HG02981 (cell line): ENCODE measurements around the gene MAP2.

Experiments
- ATAC-seq: cut with Tn5 transposase; IDR thresholded peaks from one replicate; pipeline ENCODE4 v1.9.1; 2021; ENCODE audit warnings: mild to moderate bottlenecking, moderate library complexity; ENCODE audit not compliant: unreplicated experiment

MAP2 gene

DNA sequence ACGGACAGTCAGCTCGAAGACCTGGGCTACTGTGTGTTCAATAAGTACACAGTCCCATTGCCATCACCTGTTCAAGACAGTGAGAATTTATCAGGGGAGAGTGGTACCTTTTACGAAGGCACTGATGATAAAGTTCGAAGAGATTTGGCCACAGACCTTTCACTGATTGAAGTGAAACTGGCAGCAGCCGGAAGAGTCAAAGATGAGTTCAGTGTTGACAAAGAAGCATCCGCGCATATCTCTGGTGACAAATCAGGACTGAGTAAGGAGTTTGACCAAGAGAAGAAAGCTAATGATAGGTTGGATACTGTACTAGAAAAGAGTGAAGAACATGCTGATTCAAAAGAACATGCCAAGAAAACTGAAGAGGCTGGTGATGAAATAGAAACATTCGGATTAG lies 270.9 kb downstream of the MAP2 start:
- ATAC-seq = no peak

DNA sequence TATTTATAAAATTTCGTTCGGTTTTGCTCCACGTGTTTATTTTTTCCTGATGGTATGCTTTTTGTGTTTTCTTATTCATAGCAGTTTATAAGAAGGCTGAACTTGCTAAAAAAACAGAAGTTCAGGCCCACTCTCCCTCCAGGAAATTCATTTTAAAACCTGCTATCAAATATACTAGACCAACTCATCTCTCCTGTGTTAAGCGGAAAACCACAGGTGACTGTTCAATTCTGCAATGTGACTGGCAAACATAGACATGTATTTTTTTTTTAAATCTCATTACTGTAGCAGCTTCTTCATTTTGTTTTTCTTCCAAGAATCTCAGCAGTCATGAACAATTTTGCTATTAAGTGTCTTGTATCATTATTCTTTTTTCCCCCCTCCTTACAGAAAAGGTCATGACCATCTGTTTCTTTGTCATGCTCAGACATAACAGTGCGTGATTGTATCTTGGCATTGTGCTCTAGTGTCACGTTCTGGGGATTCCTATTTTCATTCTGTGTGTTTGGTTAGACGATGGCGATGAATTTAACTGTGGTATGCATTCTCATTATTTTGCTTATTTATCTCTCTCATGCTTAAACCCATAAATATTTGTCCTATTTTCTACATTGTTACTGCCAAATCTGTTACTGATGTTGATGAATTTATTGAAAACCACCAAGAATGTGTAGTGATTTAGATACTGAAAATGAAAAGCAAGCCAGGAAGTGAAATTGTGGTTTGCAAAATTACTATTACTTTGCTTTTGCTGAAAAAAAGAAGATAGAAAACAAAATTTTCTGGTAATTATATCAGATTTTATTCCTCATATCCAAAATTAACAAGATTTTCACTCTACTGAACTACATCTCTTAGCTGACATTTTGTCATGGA lies 273.2 kb downstream of the MAP2 start:
- peak; percentile 76 for ATAC-seq

GRCh38 chr2:209702775-209703174 lies 278.9 kb downstream of the MAP2 start:
- no peak for ATAC-seq

- no peak for ATAC-seq
Measured at GRCh38 chr2:209713219-209713618, 289.4 kb downstream of the MAP2 start.

DNA sequence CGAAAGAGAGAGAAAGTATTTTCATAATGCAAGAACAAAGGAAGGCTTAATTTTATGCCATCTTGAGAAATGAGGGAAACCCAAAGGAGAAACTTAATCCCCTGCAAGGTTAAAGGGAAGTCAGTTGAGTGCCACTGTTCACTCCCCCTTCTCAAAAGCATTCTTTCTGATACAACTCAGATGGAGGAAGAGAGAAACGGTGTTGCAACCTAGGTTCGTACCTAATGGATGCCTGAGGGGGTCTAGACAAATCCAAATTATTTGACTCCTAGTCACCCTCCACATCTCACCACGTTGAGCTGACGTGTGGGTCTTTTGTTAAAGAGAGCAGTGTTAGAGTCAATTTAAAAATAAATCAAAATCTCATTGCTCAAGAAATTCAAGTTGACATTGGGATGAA lies 295.2 kb downstream of the MAP2 start:
- ATAC-seq = no peak

GRCh38 chr2:209721497-209721896 lies 297.6 kb downstream of the MAP2 start:
- no peak for ATAC-seq

- ATAC-seq = no peak
Measured at GRCh38 chr2:209726311-209726710, 302.5 kb downstream of the MAP2 start.

DNA sequence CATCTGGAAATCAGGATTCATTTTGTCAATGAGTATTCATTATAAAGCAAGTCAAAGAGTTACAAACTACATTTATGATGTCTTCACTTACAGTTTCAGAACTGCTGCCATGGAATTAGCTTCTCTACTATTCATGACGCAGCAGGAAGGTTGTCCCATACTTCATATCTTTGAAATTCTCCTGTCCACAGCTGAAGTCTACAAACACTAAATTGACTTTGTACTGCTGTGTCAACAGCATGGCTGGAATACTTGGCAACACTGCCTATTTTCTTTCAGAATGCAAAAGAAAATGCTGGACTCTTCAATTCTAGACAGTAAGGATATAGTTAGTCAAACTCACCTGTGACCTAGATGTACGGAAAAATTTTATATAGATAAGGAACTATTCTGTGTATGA lies 303.2 kb downstream of the MAP2 start:
- no peak for ATAC-seq

GRCh38 chr2:209734805-209735204 lies 311.0 kb downstream of the MAP2 start:
- no peak for ATAC-seq

DNA sequence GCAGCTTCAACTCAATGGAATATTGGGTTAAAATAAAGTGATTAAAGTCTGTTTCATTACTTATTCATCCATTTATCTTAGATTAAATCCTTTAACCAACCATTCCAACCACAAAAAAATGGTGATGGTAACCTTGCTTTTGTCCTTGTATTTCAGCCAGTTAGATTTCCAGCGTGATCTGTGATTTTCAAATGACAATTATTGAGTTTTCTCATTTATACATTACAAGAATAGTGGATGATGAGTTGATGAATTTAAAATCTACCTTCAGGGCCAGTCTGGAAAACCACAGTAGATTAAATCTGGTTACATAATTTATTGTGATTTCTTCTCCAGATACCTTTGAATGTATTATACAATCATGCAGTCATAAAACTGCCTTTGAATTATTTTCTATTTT lies 318.1 kb downstream of the MAP2 start:
- no peak for ATAC-seq

- no peak for ATAC-seq
Measured at GRCh38 chr2:209753020-209753419, 329.2 kb downstream of the MAP2 start.

DNA sequence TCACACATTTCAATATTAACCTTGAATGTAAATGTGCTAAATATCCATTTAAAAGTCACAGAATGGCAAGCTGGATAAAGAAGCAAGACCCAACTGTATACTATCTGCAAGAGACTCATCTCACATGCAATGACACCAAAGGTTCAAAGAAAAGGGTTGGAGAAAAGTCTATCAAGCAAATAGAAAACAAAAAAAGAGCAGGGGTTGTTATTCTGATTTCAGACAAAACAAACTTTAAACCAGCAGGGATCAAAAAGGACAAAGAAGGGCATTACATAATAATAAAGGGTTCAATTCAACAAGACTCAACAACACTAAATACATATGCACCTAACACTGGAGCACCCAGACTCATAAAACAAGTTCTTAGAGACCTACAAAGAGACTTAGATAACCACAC lies 333.3 kb downstream of the MAP2 start:
- no peak for ATAC-seq

- no peak for ATAC-seq
Measured at GRCh38 chr2:209761566-209761965, 337.7 kb downstream of the MAP2 start.

DNA sequence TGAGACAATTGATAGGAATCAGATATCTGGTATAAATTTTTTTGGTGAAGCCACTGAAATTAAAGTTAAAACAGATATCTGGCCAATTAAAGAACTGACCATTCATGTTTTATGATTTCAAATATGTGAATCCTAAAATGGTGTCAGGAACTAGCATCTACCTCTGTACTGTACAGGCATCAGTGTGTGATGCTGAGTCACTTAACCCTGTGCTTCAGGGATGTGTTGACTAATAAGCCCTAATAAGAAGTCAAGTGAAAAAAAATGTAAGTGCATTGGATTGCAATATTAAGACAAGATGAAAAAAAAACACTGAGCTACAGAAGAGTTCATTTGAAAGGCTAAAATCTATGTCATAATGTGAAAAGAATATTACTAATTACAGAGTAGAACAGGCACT lies 338.7 kb downstream of the MAP2 start:
- no peak for ATAC-seq

GRCh38 chr2:209763106-209763505 lies 339.3 kb downstream of the MAP2 start:
- no peak for ATAC-seq

- no peak for ATAC-seq
Measured at GRCh38 chr2:209766613-209767012, 342.8 kb downstream of the MAP2 start.

GRCh38 chr2:209767316-209767715 lies 343.5 kb downstream of the MAP2 start:
- no peak for ATAC-seq

- ATAC-seq = no peak
Measured at GRCh38 chr2:209768557-209768956, 344.7 kb downstream of the MAP2 start.

DNA sequence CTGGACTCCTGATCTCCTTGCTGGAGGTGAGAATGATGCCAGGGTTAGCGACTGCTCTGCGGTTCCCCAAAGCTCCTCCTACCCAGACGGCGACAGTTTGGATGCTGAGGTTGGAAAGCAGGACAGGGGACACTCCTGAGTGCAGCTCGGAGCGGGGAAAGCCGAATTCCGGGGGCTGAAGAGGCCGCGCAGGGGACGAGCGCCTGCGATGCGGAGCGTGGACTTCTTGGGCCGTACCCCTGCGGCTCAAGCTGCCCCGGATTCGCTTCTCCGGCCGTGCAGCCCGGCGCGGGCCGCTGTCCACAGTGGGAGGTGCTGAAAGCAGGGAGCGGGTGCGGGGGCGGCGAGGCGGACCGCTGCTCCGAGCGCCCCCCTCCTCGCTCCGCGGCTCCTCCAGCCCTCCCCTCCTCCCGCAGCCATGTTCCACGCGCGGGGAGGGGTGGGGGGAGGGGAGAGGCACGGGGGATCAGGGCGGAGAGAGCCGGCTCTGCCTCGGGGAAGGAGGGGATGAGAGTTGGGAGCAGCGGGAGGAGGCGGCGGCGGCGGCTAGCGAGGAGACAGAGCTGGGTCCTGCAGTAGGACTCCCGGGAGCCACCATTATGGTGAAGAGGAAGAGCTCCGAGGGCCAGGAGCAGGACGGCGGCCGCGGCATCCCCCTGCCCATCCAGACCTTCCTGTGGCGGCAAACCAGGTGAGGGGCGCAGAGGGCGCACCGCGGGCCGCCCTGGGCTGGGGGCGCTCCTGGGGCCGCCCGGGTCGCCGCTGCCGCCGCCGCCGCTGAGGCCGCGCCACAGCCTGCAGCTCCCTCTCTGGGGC lies 347.8 kb downstream of the MAP2 start, which contains the start of gene UNC80:
TSS of gene UNC80 (plus strand) at position 359 of the 816 bp plus-strand sequence. CDS start at position 600, 241 bp downstream.
- ATAC-seq = peak; percentile 60

- no peak for ATAC-seq
Measured at GRCh38 chr2:209772290-209772685, 348.4 kb downstream of the MAP2 start.

DNA sequence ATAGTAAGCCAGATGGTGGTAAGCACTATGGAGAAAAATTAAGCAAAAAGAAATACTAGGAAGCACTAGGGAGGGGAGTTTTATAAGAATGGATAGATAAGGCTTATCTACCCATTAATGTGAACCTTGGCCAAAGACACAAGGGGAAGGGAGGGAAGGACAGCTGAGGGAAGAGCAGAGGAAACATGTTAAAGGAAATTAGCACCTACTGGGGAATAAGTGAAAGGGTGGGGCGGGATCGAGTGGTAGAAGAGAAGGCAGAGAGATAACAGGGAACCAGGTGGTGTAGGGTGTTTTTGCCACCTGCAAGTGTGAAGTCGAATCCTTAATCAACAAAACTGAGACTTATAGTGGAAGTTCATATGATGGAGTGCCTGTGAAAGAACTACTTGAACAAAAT lies 349.5 kb downstream of the MAP2 start:
- no peak for ATAC-seq
